GM12892 (cell line): Measurements from ENCODE around the gene WDR7.

ENCODE experiments used
- DNase-seq: peaks from one replicate; pipeline ENCODE4 v3.0.0; 2011; ENCODE audit not compliant: insufficient read length
- FAIRE-seq: peaks from 2 replicates; lab custom pipeline; 2011; peaks lifted over from hg19 to GRCh38; lab: Jason Lieb, UNC
- POLR2A ChIP-seq: IDR thresholded peaks from 2 replicates; pipeline ENCODE4 v1.6.1; 2011; ENCODE audit warnings: low read depth, low read length, control low read depth
- POLR2AphosphoS5 ChIP-seq: IDR thresholded peaks from 2 replicates; pipeline ENCODE4 v1.6.1; 2011; ENCODE audit warnings: low read depth, low read length, control low read depth
- TAF1 ChIP-seq: IDR thresholded peaks from 2 replicates; pipeline ENCODE4 v1.6.1; 2011; ENCODE audit warnings: low read depth, mild to moderate bottlenecking, control low read depth, low read length, borderline replicate concordance

WDR7 gene

DNA sequence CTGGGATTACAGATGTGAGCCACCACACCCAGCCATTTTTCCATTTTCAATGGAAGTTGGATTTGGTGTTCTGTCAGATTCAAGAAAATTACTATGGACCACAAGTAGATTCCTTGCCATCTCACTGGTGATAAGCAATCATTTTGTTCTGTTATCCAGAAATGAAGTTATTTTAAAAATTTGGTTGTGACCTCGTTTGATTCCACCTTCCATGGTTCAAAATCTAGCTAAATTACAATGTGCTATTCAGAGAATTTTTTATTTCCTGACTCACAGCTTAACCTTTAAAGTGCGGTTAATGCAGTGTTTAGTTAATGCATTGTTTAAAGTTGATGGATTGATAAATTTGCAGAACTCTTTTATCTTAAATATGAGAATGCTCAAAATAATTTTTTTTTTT, 252.5 kb downstream of the WDR7 start:
- TF ChIP-seq POLR2AphosphoS5: no peak
- no peak for TF ChIP-seq POLR2A
- no peak for TF ChIP-seq TAF1
- FAIRE-seq: no peak
- no peak for DNase-seq

DNA sequence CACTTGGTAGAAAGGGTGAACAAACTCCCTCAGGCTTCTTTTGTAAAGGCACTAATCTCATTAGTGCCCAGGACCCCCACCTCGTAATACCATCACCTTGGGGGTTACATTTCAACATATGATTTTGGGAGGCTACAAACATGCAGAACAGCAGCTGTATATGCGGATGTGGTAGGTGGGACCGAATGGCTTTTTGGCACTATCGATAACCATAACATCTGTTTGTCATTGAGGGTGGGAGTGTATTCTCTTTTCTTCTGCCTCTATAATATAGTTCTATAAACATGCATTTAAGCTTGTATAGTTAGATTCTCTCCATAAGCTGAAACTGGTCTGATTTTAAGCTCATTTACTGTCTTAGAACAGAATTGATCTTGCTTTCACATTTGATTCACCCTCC, 256.6 kb downstream of the WDR7 start:
- FAIRE-seq (no peak), DNase-seq (no peak)
- TF ChIP-seq POLR2A (no peak), POLR2AphosphoS5 (no peak), TAF1 (no peak)

DNA sequence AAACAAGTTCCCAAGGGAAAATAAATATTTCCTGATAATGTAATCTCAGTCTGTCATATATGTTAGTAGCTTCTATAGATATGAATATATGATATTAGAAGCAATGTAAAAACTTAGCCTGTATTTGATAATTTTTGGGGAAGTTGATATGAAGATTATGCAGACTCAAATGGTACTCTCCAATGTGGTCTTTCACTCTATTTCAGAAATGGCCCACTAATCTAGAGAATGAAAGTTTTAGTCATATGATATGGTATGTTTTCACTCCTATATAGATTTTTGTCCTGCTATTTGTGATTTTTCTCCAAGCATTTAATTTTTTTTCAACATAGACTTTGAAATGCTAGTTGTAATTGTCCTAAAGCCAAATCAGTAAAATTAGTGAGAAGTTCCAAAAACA, 259.1 kb downstream of the WDR7 start:
- TF ChIP-seq POLR2A (no peak), TAF1 (no peak), POLR2AphosphoS5 (no peak)
- FAIRE-seq (no peak), DNase-seq (no peak)

DNA sequence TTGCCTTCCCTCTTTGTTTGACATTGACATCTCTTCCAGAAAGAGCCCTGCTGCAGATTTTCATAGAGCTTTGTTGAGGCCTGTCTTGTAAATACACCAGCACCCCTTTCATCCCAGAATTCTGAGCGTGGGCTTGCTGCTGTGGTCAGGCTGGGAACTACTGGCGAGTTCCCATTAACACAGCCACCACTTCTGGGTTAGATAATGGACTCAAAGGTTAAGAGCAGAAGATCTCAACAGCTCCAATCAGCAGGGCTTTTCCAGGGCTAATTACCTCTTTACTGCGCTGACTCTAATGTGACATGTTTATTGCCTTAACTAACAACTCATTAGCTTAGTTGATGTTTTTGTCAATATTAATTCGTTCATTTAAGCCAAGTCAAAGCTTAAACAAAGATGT, 259.8 kb downstream of the WDR7 start:
- FAIRE-seq (no peak), DNase-seq (no peak)
- no peak for TF ChIP-seq POLR2A

DNA sequence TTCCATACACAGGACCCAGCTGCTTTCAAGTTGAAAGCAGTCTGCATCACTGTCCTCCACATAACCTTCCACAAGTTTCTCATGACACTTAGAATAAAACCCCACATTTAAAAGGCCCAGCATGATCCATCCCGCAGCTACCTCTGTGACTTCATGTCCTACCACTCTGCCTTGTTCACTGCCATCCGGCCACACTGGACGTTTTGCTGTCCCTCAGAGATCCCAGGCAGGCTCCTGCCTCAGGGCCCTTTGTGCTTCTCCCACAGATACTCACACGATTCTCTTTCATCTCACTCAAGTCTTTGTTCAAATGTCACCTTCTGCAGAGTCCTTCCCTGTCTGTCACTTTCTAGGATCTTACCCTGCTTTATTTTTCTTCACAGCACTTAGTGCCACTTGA, 262.8 kb downstream of the WDR7 start:
- TF ChIP-seq TAF1 (no peak), POLR2AphosphoS5 (no peak), POLR2A (no peak)
- DNase-seq: no peak
- no peak for FAIRE-seq

DNA sequence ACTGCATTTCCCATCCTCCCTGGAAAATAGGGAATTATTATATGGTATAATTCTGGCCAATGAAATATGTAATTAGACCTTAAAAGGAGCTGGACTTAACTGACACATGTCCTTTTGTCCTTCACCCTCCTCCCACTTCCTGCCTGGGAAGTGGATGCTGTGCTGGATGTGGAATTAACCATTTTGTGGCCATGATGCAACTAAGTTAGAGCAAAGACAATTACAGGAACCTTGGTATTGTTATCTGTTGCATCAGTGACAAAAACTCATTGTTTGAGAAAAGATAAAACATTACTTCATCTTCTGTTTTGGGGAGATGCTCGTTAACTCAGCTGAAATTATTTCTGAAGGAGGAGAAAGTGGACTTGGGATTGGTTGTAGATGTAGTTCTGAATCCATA, 268.0 kb downstream of the WDR7 start:
- DNase-seq (no peak), FAIRE-seq (no peak)
- TF ChIP-seq POLR2A (no peak), TAF1 (no peak), POLR2AphosphoS5 (no peak)

DNA sequence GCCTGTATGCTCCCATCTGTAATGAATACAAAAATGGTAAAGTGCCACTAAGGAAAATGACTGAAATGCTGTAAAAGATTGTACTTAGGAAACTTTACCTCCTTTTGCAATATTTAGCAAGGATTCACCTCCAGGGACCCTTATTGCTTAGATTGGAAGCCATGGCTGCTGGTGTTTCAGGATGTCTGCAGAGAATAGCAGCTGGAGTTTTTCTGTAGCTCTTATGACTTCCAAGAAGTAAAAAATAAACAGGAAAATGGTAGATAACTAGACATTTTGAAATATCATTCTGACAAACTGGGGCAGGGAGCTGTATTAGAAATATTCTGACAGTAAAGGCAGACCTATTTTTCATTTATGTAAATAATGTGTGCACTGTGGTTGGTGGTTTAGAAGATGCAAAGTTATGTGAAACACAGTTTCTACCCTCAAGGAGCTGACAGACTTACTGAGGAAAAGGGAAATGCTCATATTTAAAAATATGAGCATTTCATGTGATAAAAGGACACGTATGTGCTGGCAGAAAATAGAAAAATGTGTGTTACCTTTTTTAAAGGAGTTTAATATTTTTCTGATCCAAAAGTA, 270.8 kb downstream of the WDR7 start:
- no peak for TF ChIP-seq TAF1
- no peak for TF ChIP-seq POLR2A
- TF ChIP-seq POLR2AphosphoS5: no peak
- FAIRE-seq (peak; percentile 21), DNase-seq (no peak)

DNA sequence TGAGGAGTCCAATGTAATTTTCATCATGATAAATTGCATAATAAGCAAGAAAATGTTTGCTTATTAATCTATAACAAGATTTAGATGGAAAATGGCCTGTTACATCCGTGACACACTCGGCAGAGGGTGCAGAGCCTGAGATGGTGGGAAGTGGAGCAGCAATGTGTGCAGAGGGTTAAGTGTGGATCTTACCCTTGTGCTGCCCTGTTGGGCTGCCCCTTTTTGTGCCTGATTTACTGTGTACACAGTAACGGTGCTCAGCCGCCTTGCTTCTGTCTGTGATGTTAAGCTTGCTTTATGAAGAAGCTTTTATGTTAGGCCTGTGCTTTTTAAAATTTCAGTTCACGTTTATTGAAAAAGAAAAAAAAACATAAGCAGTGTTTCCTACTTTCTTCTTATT, 275.6 kb downstream of the WDR7 start:
- TF ChIP-seq POLR2AphosphoS5 (no peak), POLR2A (no peak), TAF1 (no peak)
- no peak for FAIRE-seq

DNA sequence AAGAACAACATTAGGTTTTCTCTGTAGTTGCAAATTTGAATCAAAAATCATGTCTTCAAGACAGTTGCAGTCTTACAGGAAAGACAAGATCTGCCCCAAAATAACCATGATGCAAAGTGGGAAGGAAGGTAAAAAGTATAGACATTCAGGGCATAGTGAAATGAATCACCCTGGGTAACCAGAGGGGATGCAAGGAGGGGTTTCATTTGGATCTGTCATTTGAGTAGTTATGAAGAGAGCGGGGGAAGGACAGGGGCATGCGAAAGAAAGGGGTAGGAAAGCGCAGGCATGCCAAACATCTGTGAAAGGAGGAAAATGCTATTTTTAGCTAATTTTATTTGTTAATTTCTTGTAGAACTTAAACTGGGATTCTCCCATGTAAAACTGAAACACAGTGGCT, 276.6 kb downstream of the WDR7 start:
- DNase-seq (no peak), FAIRE-seq (no peak)
- TF ChIP-seq POLR2AphosphoS5 (no peak), POLR2A (no peak), TAF1 (no peak)

More for the DNA sequence above, 275.6 kb downstream of the WDR7 start:
- DNase-seq: no peak

DNA sequence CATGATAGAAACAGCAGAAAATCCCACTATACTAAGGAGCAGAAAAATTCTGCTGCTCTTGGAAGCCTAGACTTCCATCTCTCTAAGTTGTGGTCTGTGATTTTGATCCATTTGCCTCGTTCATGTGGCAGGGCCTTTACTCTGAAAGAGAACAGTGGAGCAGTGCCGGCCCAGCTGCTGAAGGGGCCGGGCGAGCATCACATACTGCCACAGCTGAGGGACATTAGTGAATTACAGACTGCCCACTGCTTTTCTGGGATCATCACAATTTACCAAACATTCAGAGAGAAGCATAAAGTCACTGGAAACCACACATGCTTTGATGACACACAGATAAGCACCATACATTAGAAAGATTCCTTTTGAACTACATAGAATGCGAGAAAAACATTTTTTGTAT, 278.7 kb downstream of the WDR7 start:
- no peak for FAIRE-seq
- no peak for DNase-seq
- no peak for TF ChIP-seq POLR2AphosphoS5
- no peak for TF ChIP-seq POLR2A
- no peak for TF ChIP-seq TAF1

DNA sequence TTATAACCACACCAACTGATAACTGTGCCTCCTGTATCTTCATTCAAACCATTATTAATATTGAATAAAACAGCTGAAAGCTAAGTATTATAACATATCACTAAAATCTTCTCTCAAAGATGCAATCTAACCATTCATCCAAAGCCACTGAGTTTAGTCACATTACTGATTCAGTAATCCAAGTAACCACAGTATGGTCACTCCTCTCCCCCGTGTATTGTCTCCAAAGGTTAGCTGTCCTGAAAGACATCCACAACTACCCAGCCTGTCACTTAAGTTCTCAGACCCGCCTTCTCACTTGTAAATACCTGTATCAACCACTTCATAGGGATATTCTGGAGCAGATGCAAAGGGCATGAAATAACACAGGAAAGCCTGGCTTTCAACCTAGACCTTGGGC, 282.3 kb downstream of the WDR7 start:
- TF ChIP-seq POLR2AphosphoS5 (no peak), TAF1 (no peak), POLR2A (no peak)

DNA sequence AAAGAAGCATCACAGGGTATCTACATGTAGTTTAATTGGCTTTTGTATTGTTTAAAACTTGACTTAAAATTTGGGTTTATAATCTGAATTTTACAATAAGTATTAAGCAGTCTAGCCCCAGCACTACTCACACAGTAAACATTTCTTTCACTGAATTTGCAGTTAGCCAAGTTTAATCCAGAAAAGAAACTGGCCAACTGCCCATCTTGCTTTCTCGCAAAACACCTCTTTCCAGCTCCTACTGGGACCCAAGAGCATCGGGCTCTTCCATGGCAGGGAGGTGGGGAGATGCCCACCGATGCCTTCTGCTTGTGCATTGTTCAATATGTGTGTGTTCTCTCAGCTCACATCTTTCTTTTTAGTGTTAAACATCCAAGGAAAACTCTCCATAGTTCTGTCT, 283.0 kb downstream of the WDR7 start:
- DNase-seq (no peak), FAIRE-seq (no peak)
- TF ChIP-seq POLR2A: no peak
- TF ChIP-seq POLR2AphosphoS5: no peak
- no peak for TF ChIP-seq TAF1

More for the DNA sequence above, 282.3 kb downstream of the WDR7 start:
- FAIRE-seq (no peak), DNase-seq (no peak)
